Endothelial cell of umbilical vein (primary cell): ENCODE measurements around the gene STX5. TPM values are rescaled to one million over a fixed set of nuclear protein-coding genes. Genes with fewer than 3 reads are reported as not detected.

Experiments used
- BruUV-seq: library from RNA; stranded (reverse); fragments of 400-500 nt; replicated peaks from 2 replicates; lab custom pipeline; 2021; lab: Mats Ljungman, UMichigan
- CTCF ChIA-PET: fragments of 300-600, 350-600 bp; sonication (Branson Sonifier 250); formaldehyde crosslinking; loops from one replicate; lab custom pipeline; 2021; ENCODE audit warnings: antibody characterized with exemption, inconsistent platforms; lab: Charles Lee
- POLR2A ChIA-PET: fragments of 300-600, 350-600 bp; sonication (Branson Sonifier 250); formaldehyde crosslinking; loops from one replicate; lab custom pipeline; 2021; ENCODE audit warnings: antibody characterized with exemption, inconsistent platforms; lab: Charles Lee
- DNase-seq: peaks from one replicate; pipeline ENCODE4 v3.0.0-alpha.2; 2011; ENCODE audit warnings: low read depth, low spot score
- FAIRE-seq: peaks from 2 replicates; lab custom pipeline; 2011; peaks lifted over from hg19 to GRCh38; lab: Jason Lieb, UNC
- H2AFZ ChIP-seq: 2 replicates; pipeline ENCODE4 v1.6.0; 2012; ENCODE audit warnings: low read depth, low read length, control low read depth, inconsistent platforms
- H3K27ac ChIP-seq: 2 replicates; pipeline ENCODE4 v1.5.1; 2011; ENCODE audit warnings: low read depth, mild to moderate bottlenecking, control low read depth, low read length, moderate library complexity; ENCODE audit not compliant: insufficient read depth
- H3K27me3 ChIP-seq, 2 experiments: 2 replicates each; pipeline versions ENCODE4 v1.6.0 to v1.6.1; 2011; ENCODE audit warnings: low read length in 2 of 2, mixed read lengths in 1 of 2; ENCODE audit not compliant: control insufficient read depth in 2 of 2, insufficient read depth in 2 of 2
- H3K36me3 ChIP-seq, 2 experiments: 2 replicates in 1 of 2; 3 replicates in 1 of 2; pipeline ENCODE4 v1.5.1; 2011; ENCODE audit warnings: low read length in 2 of 2, mild to moderate bottlenecking in 1 of 2, moderate library complexity in 1 of 2; ENCODE audit not compliant: control insufficient read depth in 2 of 2, insufficient read depth in 2 of 2; ENCODE audit errors: extremely low read depth in 1 of 2
- H3K4me1 ChIP-seq: 3 replicates; pipeline ENCODE4 v1.5.1; 2011; ENCODE audit warnings: mild to moderate bottlenecking, low read length; ENCODE audit not compliant: control insufficient read depth, insufficient read depth; ENCODE audit errors: extremely low read depth
- H3K4me2 ChIP-seq: 2 replicates; pipeline ENCODE4 v1.6.1; 2011; ENCODE audit warnings: low read length, control low read depth, mixed read lengths; ENCODE audit not compliant: insufficient read depth
- H3K4me3 ChIP-seq, 3 experiments: fragments of 200-600 bp in 1 of 3; sonication (generic), shearing (Covaris generic) in 1 of 3; replicated peaks in 1 of 3; 2 replicates each; pipeline ENCODE4 v1.5.1; 2011 to 2016; ENCODE audit warnings: control low read depth in 3 of 3, low read length in 3 of 3, mild to moderate bottlenecking in 2 of 3, inconsistent platforms in 1 of 3, low read depth in 1 of 3, moderate library complexity in 1 of 3; ENCODE audit not compliant: insufficient read depth in 1 of 3
- H3K79me2 ChIP-seq: 2 replicates; pipeline ENCODE4 v1.6.0; 2012; ENCODE audit warnings: low read length, inconsistent platforms; ENCODE audit not compliant: control insufficient read depth, insufficient read depth
- H3K9ac ChIP-seq: replicated peaks from 2 replicates; pipeline ENCODE3; 2011; ENCODE audit warnings: low read length, control low read depth; ENCODE audit not compliant: insufficient read depth; ENCODE audit errors: extremely low read depth
- H3K9me1 ChIP-seq: replicated peaks from 3 replicates; pipeline ENCODE4 v1.6.0; 2011; ENCODE audit warnings: mild to moderate bottlenecking, low read length; ENCODE audit not compliant: control insufficient read depth, insufficient read depth; ENCODE audit errors: extremely low read depth
- H3K9me3 ChIP-seq: replicated peaks from 2 replicates; pipeline ENCODE4 v1.5.1; 2012; ENCODE audit warnings: low read length, inconsistent platforms; ENCODE audit not compliant: control insufficient read depth, insufficient read depth
- H4K20me1 ChIP-seq: replicated peaks from 2 replicates; pipeline ENCODE3; 2011; ENCODE audit warnings: mild to moderate bottlenecking, low read length; ENCODE audit not compliant: control insufficient read depth, insufficient read depth; ENCODE audit errors: extremely low read depth
- CTCF ChIP-seq, 2 donors: IDR thresholded peaks; 1 replicate in 1 of 2; 2 replicates in 1 of 2; pipeline ENCODE4 v1.5.1; 2011; ENCODE audit warnings: low read length in 2 of 2, mild to moderate bottlenecking in 2 of 2, moderate library complexity in 2 of 2, control low read depth in 1 of 2, inconsistent platforms in 1 of 2, low read depth in 1 of 2; ENCODE audit not compliant: insufficient read depth in 1 of 2; ENCODE audit errors: extremely low read depth in 1 of 2
- EZH2 ChIP-seq: IDR thresholded peaks from 2 replicates; pipeline ENCODE4 v1.6.1; 2012; ENCODE audit warnings: borderline replicate concordance, low read depth, mild to moderate bottlenecking, moderate library complexity, low read length, inconsistent platforms; ENCODE audit not compliant: severe bottlenecking
- FOS ChIP-seq: IDR thresholded peaks from 2 replicates; pipeline ENCODE4 v1.6.1; 2011; ENCODE audit warnings: mild to moderate bottlenecking, low read length, moderate library complexity, borderline replicate concordance; ENCODE audit not compliant: insufficient read depth
- GATA2 ChIP-seq: IDR thresholded peaks from 2 replicates; pipeline ENCODE4 v1.7.0; 2011; ENCODE audit warnings: low read depth, mild to moderate bottlenecking, moderate library complexity, mixed read lengths, low read length; ENCODE audit not compliant: insufficient read length, insufficient read depth
- JUN ChIP-seq: IDR thresholded peaks from 2 replicates; pipeline ENCODE4 v1.6.1; 2011; ENCODE audit warnings: borderline replicate concordance, low read depth; ENCODE audit not compliant: insufficient read length, insufficient read depth
- MAX ChIP-seq: IDR thresholded peaks from 2 replicates; pipeline ENCODE4 v1.6.1; 2011; ENCODE audit not compliant: insufficient read depth, insufficient read length
- MYC ChIP-seq: IDR thresholded peaks from one replicate; pipeline ENCODE4 v1.6.1; 2011; ENCODE audit warnings: mild to moderate bottlenecking, low read depth, low read length
- POLR2A ChIP-seq: IDR thresholded peaks from 2 replicates; pipeline ENCODE4 v1.6.1; 2012; ENCODE audit warnings: low read depth, mild to moderate bottlenecking, control low read depth, low read length
- POLR2AphosphoS5 ChIP-seq: IDR thresholded peaks from 2 replicates; pipeline ENCODE4 v1.6.1; 2012; ENCODE audit warnings: low read depth, mild to moderate bottlenecking, control low read depth, low read length, moderate library complexity; ENCODE audit not compliant: insufficient read depth
- dilution Hi-C: fragments of 300-500 bp; cut with MboI; formaldehyde crosslinking; loops from one replicate; pipeline ENCODE4 v1.15.0; 2019; ENCODE audit warnings: low sequenced_read_pairs; ENCODE audit not compliant: extremely low pct_ligation_motif_present
- intact Hi-C: fragments of 100-400 bp; cut with micrococcal nuclease; formaldehyde crosslinking; loops from one replicate; pipeline ENCODE4 v1.10.0; 2022
- polyA plus RNA-seq, 4 experiments: library from polyadenylated mRNA; depleted of rRNA in 3 of 4; stranded (reverse) in 3 of 4; unstranded in 1 of 4; fragments of >200 nt; gene quantifications; 2 replicates each; pipeline versions ENCODE4 v1.2.1 to v1.2.3, GENCODE V29; 2011 to 2012; ENCODE audit warnings: missing spikeins in 1 of 4
- total RNA-seq: library from RNA; stranded (reverse); gene quantifications from 2 replicates; pipeline ENCODE4 v1.2.3, GENCODE V29; 2021

Gene STX5
- total and polyA plus RNA-seq, 2 donors (not counting 3 experiments of a cell fraction or from before 2014, with no cell fraction given) = 41.3 to 46.4 TPM

- peaks cover 10 to 11% of the 10 kb centered on the region in 2 experiments for H3K36me3 ChIP-seq
- TF ChIP-seq FOS = no peak
- TF ChIP-seq JUN = no peak
- no peak for TF ChIP-seq GATA2
- TF ChIP-seq MYC = no peak
- TF ChIP-seq MAX = no peak
- no peak for TF ChIP-seq CTCF (IDR thresholded peaks at IDR 0.05; ENCODE audit: extremely low read depth in 1 of 2, insufficient read depth in 1 of 2, low read depth in 1 of 2, low read length in 2 of 2)
- no peak for TF ChIP-seq POLR2AphosphoS5
- no peak for TF ChIP-seq POLR2A
- no peak for TF ChIP-seq EZH2
- dilution Hi-C loops (no loop called here), intact Hi-C loops (no loop called here)
- H3K79me2 ChIP-seq = no peaks in the 10 kb centered on the region
- H3K27me3 ChIP-seq = no peaks in the 10 kb centered on the region
- CTCF ChIA-PET = interaction anchor here (1.2 to 1.8 kb wide), 2 partner anchors 31 to 45 kb away, joined by 3 to 10 read pairs; no protein-coding TSS in a partner anchor
- POLR2A ChIA-PET = interaction anchor here (0.6 to 1.5 kb wide), 4 partner anchors 11 to 24 kb away, joined by 3 to 9 read pairs (median 4); partner anchors contain the start of gene STX5
- H2AFZ ChIP-seq = no peak overlapping the region
- no peak for DNase-seq
- no peaks in the 10 kb centered on the region for H3K9me3 ChIP-seq
- no peak overlapping the region for H3K9ac ChIP-seq
- no TSS peak for BruUV-seq
- H3K4me3 ChIP-seq = no peak overlapping the region
- no peaks in the 10 kb centered on the region for H4K20me1 ChIP-seq
- H3K4me2 ChIP-seq = no peak overlapping the region
- no peak for FAIRE-seq
- H3K4me1 ChIP-seq = no peaks in the 10 kb centered on the region
- no peaks in the 10 kb centered on the region for H3K9me1 ChIP-seq
- H3K27ac ChIP-seq = no peak overlapping the region
These were observed 14.7 kb downstream of the STX5 start for GRCh38 chr11:62817129-62817528.
